Esophagus (tissue), 2 donors: ENCODE data around the gene PUS1. TPM values are rescaled to one million over a fixed set of nuclear protein-coding genes. Genes with fewer than 3 reads are reported as not detected.

Experiments used
- H3K27ac ChIP-seq, 2 donors: one replicate each; pipeline ENCODE4 v1.5.1; 2013; ENCODE audit warnings: low read depth in 2 of 2, mild to moderate bottlenecking in 2 of 2, inconsistent platforms in 1 of 2, low read length in 1 of 2, moderate library complexity in 1 of 2
- H3K27me3 ChIP-seq, 2 donors: one replicate each; pipeline ENCODE4 v1.6.1; 2013; ENCODE audit warnings: low read length in 2 of 2, control low read depth in 1 of 2, mild to moderate bottlenecking in 1 of 2; ENCODE audit not compliant: insufficient read depth in 2 of 2, control insufficient read depth in 1 of 2
- H3K36me3 ChIP-seq, 2 donors: one replicate each; pipeline ENCODE4 v1.6.1; 2013; ENCODE audit warnings: low read length in 1 of 2; ENCODE audit not compliant: control insufficient read depth in 2 of 2, insufficient read depth in 2 of 2
- H3K4me1 ChIP-seq, 2 donors: one replicate each; pipeline ENCODE4 v1.6.1; 2013; ENCODE audit warnings: low read length in 1 of 2; ENCODE audit not compliant: control insufficient read depth in 2 of 2, insufficient read depth in 2 of 2
- H3K4me3 ChIP-seq, 2 donors: one replicate each; pipeline ENCODE4 v1.5.1; 2013; ENCODE audit warnings: low read length in 2 of 2, mild to moderate bottlenecking in 2 of 2, low read depth in 1 of 2, moderate library complexity in 1 of 2
- H3K9me3 ChIP-seq, 2 donors: one replicate each; pipeline ENCODE4 v1.6.1; 2013; ENCODE audit warnings: mild to moderate bottlenecking in 2 of 2, low read depth in 1 of 2, low read length in 1 of 2, moderate library complexity in 1 of 2; ENCODE audit not compliant: control insufficient read depth in 2 of 2, insufficient read depth in 1 of 2
- WGBS, 2 donors: extraction: QIAGEN DNeasy Blood & Tissue Kit; methylation state at CpG; one replicate each; pipeline ENCODE4 v1.1.7; 2013; 5-methylcytosine and 5-hydroxymethylcytosine counted together
- polyA plus RNA-seq, 2 donors: library from polyadenylated mRNA; stranded (reverse); fragments of 200-250 nt; gene quantifications; one replicate each; pipeline ENCODE4 v1.2.3, GENCODE V29; 2013
- donor health status: healthy with polysubstance abuse.
- donor health status: Bipolar disorder and iron deficiency.

Gene PUS1
- polyA plus RNA-seq, 2 donors = 27.5 to 28.7 TPM

DNA sequence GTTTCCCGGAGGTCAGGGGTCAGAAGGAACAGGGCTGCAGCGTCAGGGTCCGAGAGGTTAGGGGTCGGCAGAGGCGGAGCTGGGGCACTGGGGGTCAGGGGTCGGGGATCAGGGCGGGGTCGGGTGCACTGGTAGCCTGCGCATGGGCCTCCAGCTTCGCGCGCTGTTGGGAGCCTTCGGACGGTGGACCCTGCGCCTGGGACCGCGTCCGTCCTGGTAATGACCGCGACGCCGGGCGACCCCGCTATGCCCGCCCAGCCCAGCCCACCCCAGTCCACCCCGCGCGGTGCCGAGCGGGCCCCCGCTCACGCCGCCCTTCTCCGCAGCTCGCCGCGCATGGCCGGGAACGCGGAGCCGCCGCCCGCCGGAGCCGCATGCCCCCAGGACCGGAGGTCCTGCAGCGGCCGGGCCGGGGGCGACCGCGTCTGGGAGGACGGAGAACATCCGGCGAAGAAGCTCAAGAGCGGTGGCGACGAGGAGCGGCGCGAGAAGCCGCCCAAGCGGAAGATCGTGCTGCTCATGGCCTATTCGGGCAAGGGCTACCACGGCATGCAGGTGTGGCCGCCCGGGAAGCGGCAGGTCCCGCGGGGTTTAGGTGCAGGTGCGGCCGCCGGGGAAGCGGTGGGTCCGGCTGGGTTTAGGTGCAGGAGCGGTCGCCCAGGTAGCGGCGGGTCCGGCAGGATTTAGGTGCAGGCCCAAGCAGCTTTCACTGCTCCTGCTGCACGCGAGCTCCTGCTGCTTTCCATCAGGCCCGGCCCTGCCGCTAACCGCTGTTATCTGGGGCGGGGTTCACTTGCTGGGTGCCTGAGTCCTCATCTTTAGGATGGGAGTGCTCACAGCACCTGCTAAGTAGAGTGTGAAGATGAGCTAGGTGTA, 743 bp downstream of the PUS1 start:
- Histone ChIP-seq H3K4me1 (peaks cover 4 to 6% of the 10 kb centered on the region in 2 donors), H3K27me3 (no peaks in the 10 kb centered on the region), H3K9me3 (no peaks in the 10 kb centered on the region), H3K4me3 (peak overlapping the region; percentile 76 to 89), H3K27ac (peak overlapping the region in 1 of 2 donors; percentile 41), H3K36me3 (peaks cover 6 to 20% of the 10 kb centered on the region in 2 donors)
- WGBS, 2 donors = 0 to 1% methylated on average over 73 to 87 of the region's 87 CpGs

DNA sequence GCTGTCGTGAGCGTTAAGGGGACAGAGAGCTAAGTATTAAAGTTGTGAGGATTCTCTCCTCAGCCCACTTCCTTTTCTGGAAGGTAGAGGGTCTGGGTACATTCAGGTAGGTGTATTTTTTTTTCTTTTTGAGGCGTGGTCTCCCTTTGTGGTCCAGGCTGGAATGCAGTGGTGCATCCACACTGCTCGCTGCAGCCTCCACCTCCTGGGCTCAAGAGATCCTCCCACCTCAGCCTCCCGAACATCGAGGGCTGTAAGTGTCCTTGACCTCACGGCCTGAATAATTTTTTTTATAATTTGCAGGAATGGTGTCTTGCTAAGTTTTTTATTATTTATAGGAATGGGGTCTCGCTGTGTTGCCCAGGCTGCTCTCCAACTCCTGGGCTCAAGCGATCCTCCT, 1.4 kb downstream of the PUS1 start:
- H3K4me1 ChIP-seq = peaks cover 4 to 6% of the 10 kb centered on the region in 2 donors
- no peaks in the 10 kb centered on the region for H3K27me3 ChIP-seq
- H3K27ac ChIP-seq = no peak overlapping the region
- 77 to 82% methylated on average over 9 of the region's 9 CpGs for WGBS, 2 donors
- H3K36me3 ChIP-seq = peaks cover 6 to 20% of the 10 kb centered on the region in 2 donors
- H3K9me3 ChIP-seq = no peaks in the 10 kb centered on the region
- peak overlapping the region in 1 of 2 donors; percentile 89 for H3K4me3 ChIP-seq

DNA sequence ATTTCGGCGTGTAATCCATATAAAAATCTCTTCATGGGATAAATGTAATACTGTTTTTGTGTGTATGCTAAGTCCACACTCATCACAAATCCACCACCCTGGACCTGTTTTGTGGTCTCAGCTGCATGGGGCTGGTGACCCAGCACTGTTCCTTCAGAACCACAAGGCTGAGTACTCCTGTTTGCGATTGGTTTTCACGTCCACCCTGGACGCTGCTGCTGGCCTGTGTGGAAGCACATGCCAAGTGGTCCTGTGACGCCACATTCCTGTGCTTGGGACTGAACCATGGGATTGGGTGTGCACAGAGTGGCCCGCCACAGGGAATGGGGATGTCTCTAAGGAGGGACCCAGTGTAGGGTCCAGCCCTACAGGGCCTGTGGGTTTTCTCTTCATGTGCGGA, 4.3 kb downstream of the PUS1 start:
- H3K27me3 ChIP-seq = no peaks in the 10 kb centered on the region
- WGBS, 2 donors = 96% methylated on average over 8 of the region's 8 CpGs
- peaks cover 6 to 20% of the 10 kb centered on the region in 2 donors for H3K36me3 ChIP-seq
- H3K27ac ChIP-seq = no peak overlapping the region
- peaks cover 4 to 6% of the 10 kb centered on the region in 2 donors for H3K4me1 ChIP-seq
- no peak overlapping the region for H3K4me3 ChIP-seq
- H3K9me3 ChIP-seq = no peaks in the 10 kb centered on the region

- Histone ChIP-seq H3K4me1 (peaks cover 4 to 6% of the 10 kb centered on the region in 2 donors), H3K36me3 (peaks cover 6 to 22% of the 10 kb centered on the region in 2 donors), H3K9me3 (no peaks in the 10 kb centered on the region), H3K27me3 (no peaks in the 10 kb centered on the region), H3K4me3 (no peak overlapping the region), H3K27ac (no peak overlapping the region)
- WGBS, 2 donors = 90% methylated on average over 11 of the region's 11 CpGs
Observed at GRCh38 chr12:131934535-131934934, 5.5 kb downstream of the PUS1 start.

- Histone ChIP-seq H3K4me3 (no peak overlapping the region), H3K36me3 (peaks cover 4 to 30% of the 10 kb centered on the region in 2 donors), H3K9me3 (no peaks in the 10 kb centered on the region), H3K27me3 (no peaks in the 10 kb centered on the region), H3K27ac (no peak overlapping the region), H3K4me1 (no peaks in the 10 kb centered on the region)
- WGBS, 2 donors = 79 to 94% methylated on average over 7 of the region's 7 CpGs
Observed at GRCh38 chr12:131938082-131938481, 9.0 kb downstream of the PUS1 start.

GRCh38 chr12:131939007-131939406, 9.9 kb downstream of the PUS1 start:
- no peaks in the 10 kb centered on the region for H3K9me3 ChIP-seq
- no peaks in the 10 kb centered on the region for H3K27me3 ChIP-seq
- whole genome bisulfite sequencing, 2 donors = 88 to 89% methylated on average over 16 of the region's 16 CpGs
- no peak overlapping the region for H3K27ac ChIP-seq
- H3K4me3 ChIP-seq = no peak overlapping the region
- no peaks in the 10 kb centered on the region for H3K4me1 ChIP-seq
- peaks cover 0 to 25% of the 10 kb centered on the region in 2 donors for H3K36me3 ChIP-seq

DNA sequence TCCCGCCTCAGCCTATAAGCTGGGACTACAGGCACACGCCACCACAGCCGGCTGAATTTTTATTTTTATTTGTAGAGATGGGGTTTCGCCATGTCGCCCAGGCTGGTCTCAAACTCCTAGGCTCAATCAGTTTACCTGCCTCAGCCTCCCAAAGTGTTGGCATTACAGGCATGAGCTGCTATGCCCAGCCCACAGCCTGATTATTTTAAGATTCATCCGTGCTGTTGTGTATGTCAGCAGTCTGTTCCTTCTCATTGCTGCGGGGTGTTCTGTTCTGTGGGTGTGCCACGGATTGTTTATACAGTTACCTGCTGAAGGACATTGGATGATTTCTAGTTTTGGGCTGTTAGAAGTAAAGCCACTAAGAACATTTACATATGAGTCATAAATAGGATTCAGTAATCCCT, 11.1 kb downstream of the PUS1 start:
- no peak overlapping the region for H3K4me3 ChIP-seq
- peaks cover 0 to 4% of the 10 kb centered on the region in 2 donors for H3K9me3 ChIP-seq
- 70 to 74% methylated on average over 8 of the region's 8 CpGs for WGBS, 2 donors
- H3K27ac ChIP-seq = peak overlapping the region in 1 of 2 donors; percentile 13
- no peaks in the 10 kb centered on the region for H3K27me3 ChIP-seq
- peaks cover 0 to 31% of the 10 kb centered on the region in 2 donors for H3K36me3 ChIP-seq
- no peaks in the 10 kb centered on the region for H3K4me1 ChIP-seq

DNA sequence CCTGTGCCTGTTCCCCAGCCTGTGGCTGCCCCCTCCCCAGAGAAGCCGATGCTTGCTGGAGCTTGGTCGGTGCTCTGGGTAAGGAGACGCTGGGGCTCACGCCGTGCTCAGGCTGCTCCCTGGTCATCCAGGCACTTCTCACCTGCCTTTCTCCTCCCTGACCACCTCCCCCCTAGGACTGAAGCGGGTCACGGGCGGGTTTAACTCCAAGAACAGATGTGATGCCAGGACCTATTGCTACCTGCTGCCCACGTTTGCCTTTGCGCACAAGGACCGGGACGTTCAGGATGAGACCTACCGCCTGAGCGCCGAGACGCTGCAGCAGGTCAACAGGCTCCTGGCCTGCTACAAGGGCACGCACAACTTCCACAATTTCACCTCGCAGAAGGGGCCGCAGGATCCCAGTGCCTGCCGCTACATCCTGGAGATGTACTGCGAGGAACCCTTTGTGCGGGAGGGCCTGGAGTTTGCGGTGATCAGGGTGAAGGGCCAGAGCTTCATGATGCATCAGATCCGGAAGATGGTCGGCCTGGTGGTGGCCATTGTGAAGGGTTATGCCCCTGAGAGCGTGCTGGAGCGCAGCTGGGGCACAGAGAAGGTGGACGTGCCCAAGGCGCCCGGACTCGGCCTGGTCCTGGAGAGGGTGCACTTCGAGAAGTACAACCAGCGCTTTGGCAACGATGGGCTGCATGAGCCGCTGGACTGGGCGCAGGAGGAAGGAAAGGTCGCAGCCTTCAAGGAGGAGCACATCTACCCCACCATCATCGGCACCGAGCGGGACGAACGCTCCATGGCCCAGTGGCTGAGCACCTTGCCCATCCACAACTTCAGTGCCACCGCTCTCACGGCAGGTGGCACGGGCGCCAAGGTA, 12.3 kb downstream of the PUS1 start:
- Histone ChIP-seq H3K36me3 (peaks cover 0 to 31% of the 10 kb centered on the region in 2 donors), H3K4me3 (no peak overlapping the region), H3K27ac (no peak overlapping the region), H3K9me3 (peaks cover 0 to 4% of the 10 kb centered on the region in 2 donors), H3K4me1 (no peaks in the 10 kb centered on the region), H3K27me3 (no peaks in the 10 kb centered on the region)
- 95 to 96% methylated on average over 46 of the region's 46 CpGs for WGBS, 2 donors

DNA sequence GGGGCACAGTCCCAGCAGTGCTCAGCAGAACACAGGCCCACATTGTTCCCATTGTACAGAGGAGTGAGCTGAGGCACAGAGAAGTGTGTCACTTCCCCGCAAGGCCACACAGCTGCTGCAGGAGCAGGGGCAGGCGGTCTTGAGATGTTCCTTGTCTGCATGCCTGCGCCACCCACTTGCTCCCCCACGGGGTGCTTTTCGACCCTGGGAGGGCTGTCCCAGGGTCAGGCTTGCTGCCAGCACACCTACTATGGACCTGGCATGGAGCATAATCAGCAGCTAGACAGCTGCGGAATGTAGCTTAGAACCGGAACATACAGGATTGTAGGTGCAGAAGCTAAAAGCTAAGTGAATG, 12.9 kb downstream of the PUS1 start:
- peaks cover 0 to 31% of the 10 kb centered on the region in 2 donors for H3K36me3 ChIP-seq
- 95 to 96% methylated on average over 7 of the region's 7 CpGs for WGBS, 2 donors

More for the DNA sequence above, 12.9 kb downstream of the PUS1 start:
- Histone ChIP-seq H3K4me3 (no peak overlapping the region), H3K27me3 (no peaks in the 10 kb centered on the region), H3K27ac (no peak overlapping the region), H3K9me3 (peaks cover 0 to 4% of the 10 kb centered on the region in 2 donors), H3K4me1 (no peaks in the 10 kb centered on the region)
